22Rv1 (cell line): Measurements from ENCODE around the gene RAB26.

Experiments
- CTCF ChIP-seq: fragments of 450-650 bp; IDR thresholded peaks from 2 replicates; pipeline ENCODE4 v1.5.1; 2017; ENCODE audit warnings: mild to moderate bottlenecking
- ZFX ChIP-seq: fragments of 450-650 bp; IDR thresholded peaks from 2 replicates; pipeline ENCODE4 v1.6.1; 2017; ENCODE audit warnings: antibody characterized with exemption, borderline replicate concordance

- TF ChIP-seq CTCF (no peak), ZFX (no peak)
These were observed 27.6 kb downstream of the RAB26 start for GRCh38 chr16:2176047-2176446.
